GM12801 (cell line): ENCODE results near the gene SYT12.

ENCODE experiments used
- TF ChIP-seq, protein P1 (sequence below): IDR thresholded peaks from one replicate; pipeline ENCODE4 v1.5.1; 2011; ENCODE audit warnings: control low read depth; ENCODE audit not compliant: insufficient read length; ENCODE audit errors: extremely low read depth

Gene SYT12, protein sequence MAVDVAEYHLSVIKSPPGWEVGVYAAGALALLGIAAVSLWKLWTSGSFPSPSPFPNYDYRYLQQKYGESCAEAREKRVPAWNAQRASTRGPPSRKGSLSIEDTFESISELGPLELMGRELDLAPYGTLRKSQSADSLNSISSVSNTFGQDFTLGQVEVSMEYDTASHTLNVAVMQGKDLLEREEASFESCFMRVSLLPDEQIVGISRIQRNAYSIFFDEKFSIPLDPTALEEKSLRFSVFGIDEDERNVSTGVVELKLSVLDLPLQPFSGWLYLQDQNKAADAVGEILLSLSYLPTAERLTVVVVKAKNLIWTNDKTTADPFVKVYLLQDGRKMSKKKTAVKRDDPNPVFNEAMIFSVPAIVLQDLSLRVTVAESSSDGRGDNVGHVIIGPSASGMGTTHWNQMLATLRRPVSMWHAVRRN

DNA sequence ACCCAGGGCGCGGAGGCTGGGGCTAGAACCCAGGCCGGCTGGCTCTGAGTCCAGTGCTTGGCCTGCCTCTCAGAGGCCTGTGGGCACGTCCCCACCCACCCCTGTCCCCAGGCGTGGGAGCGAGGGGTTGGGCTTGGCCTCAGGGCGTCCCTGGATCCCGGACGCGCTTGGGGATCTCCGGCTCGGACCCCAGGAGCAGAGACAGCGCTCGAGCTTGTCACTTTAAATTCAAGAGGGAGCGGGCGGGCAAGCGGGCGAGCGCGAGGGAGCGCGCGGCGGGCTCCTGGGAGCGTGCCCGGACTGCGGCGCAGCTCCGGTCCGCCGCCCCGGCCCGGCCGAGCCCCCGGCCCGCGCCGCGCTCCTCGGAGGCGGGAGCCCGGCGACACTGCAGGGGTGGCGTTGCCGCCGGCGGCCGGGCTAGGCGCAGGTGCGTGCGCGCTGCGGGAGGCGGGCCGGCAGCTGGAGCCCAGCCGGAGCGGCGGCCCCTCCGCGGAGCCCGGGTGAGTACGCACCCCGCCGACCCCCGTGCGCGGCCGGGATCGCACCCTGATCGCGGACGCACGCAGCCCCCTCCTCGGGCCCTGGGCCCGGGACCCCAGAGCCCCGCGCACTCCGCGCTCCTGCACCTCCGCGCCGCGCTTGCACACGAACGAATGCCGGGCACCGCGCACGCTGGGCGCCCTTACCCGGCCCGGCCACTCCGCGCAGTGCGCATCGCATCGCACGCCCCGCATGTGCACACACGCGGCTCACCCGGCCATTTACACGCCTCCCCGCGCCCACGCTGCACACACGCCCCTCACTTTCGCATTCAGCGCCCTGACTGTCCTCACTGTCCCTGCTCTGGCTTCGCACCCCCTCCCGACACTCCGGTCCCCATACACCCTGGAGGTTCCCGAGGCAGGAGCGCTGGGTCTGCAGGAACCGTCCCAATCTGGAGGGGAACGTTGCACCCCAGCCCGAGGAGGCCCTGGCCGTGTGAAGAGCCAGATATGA is at the start of gene SYT12:
TSS of gene SYT12 (plus strand) at position 174 of the 996 bp plus-strand sequence. CDS start 7,011 bp downstream, outside the sequence.
- TF ChIP-seq, protein P1, sequence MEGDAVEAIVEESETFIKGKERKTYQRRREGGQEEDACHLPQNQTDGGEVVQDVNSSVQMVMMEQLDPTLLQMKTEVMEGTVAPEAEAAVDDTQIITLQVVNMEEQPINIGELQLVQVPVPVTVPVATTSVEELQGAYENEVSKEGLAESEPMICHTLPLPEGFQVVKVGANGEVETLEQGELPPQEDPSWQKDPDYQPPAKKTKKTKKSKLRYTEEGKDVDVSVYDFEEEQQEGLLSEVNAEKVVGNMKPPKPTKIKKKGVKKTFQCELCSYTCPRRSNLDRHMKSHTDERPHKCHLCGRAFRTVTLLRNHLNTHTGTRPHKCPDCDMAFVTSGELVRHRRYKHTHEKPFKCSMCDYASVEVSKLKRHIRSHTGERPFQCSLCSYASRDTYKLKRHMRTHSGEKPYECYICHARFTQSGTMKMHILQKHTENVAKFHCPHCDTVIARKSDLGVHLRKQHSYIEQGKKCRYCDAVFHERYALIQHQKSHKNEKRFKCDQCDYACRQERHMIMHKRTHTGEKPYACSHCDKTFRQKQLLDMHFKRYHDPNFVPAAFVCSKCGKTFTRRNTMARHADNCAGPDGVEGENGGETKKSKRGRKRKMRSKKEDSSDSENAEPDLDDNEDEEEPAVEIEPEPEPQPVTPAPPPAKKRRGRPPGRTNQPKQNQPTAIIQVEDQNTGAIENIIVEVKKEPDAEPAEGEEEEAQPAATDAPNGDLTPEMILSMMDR: no peak

DNA sequence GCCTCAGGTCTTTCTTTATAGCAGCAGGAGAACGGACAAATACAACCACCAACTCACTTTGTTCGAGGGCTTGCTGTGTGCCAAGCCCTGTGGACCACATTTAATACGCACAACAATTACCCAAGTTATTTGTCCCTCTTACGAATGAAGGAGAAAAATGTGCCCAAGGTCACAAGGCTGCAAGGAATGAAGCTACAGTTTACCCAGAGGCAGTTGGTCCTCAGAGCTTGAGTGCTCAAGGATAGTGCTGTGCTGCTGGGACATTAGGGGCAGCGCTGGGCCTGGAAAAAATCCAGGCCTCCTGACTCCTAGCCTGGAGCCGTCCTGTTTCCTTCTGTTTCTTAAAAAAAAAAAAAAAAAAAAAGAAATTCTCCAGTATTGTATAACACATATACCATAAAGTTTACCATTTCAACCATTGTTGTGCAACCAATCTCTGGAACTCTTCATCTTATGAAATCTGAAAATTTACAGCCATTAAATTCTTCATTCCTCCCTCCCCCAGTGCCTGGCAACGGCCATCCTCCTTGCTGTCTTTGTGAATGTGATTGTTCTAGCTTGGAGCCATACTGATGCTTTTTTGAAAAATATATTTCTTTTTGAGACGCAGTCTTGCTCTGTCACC is 48.9 kb upstream of the SYT12 start:
- TF ChIP-seq, protein P1: no peak

DNA sequence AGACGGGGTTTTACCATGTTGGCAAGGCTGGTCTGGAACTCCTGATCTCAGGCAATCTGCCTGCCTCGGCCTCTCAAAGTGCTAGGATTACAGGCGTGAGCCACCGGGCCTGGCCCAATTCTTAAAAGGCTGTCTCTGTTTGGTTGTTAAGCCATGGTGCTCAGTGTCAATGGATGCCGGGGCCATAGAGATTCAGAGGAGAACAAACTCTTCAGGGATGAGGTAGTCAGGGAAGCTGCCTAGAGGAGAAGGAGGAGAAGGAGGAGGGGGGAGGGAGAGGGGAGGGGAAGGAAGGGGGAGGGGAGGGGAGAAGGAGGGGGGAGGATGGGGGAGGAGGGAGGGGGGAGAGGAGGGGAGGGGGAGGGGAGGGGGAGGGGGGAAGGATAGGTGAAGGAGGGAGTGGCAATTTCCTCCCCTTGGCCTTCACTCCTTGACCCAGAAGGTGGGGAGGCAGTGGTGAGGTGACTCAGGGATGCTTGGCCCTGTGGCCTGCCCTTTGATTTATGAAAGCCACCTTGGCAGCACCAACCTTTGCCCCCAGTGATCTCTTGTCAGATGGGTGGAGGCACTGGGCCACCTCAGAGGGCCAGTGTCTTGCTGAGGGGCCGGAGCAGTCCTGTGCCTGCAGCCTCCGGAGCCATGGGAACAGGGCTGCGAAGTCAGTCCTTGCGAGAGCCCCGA is 48.1 kb upstream of the SYT12 start, which contains the start of gene C11orf86:
TSS of gene C11orf86 (plus strand) at position 581 of the 681 bp plus-strand sequence. CDS start at position 640, 59 bp downstream.
- TF ChIP-seq, protein P1: no peak

DNA sequence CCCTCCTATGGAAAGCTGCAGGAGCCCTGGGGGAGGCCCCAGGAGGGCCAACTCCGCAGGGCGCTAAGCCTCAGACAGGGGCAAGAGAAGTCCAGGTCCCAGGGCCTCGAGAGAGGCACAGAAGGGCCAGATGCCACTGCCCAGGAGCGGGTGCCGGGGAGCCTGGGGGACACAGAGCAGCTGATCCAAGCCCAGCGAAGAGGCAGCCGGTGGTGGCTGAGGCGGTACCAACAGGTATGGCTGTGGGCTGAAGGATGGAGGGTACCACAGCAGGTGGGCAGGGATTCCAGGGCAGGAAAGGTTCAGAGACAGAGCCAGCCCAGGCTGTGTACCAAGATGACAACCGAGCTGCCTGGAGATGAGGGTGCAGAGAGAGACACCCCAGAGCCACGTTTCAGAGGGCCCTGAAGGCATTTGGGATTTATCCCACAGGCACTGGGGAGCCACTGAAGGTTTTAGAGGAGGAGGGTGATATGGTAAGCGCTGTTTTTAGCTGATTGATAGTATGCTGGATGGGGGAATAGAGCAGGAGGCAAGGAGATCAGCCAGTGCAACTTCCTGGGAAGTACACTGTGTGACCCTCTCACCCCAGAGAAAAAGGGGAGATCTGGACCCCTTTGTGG is 47.4 kb upstream of the SYT12 start:
- TF ChIP-seq, protein P1: no peak

- TF ChIP-seq, protein P1: no peak
These were observed 46.9 kb upstream of the SYT12 start for GRCh38 chr11:66976028-66976467.

DNA sequence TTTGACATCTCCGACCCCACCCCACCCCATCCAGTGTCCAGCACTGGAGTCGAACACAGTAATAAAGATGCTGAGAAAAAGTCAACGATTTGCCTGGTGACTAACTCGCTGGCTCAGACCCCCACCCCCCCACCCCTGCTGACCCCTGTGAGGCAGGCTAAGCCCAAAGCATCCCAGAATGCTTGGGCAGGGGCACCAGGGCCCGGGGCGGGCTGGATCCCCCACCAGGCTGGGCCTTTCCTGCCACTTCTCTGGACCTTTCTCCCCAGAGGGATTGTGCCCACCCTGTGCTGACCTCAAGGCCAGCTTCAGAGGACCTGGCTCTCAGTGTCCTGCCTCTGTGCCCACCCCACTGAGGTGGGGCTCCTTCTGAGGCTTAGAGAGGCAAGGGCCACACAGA is 46.0 kb upstream of the SYT12 start:
- TF ChIP-seq, protein P1: no peak
